ENCODE results near the gene ARL14EP. TPM values are rescaled to one million over a fixed set of nuclear protein-coding genes. Genes with fewer than 3 reads are reported as not detected.

The ARL14EP gene
- total RNA-seq, 1 donor from 2014 or later = 4.2 TPM

GRCh38 chr11:30326906-30327305, 4.0 kb downstream of the ARL14EP start:
- Histone ChIP-seq H3K36me3 (peaks cover 0 to 9% of the 10 kb centered on the region in 2 donors), H3K9me3 (no peaks in the 10 kb centered on the region), H3K4me1 (peaks cover 3 to 12% of the 10 kb centered on the region in 2 donors), H3K27me3 (no peaks in the 10 kb centered on the region), H3K4me3 (no peak overlapping the region), H3K27ac (no peak overlapping the region)
- TF ChIP-seq CTCF (IDR thresholded peaks at IDR 0.05) = no peak
- DNase-seq (ENCODE audit: low spot score in 2 of 2) = no peak
- intact Hi-C loops (cut with DNase I) = loop anchor here (10.0 kb wide), 1 partner anchor 448 kb away; no protein-coding TSS in a partner anchor

- peaks cover 3 to 12% of the 10 kb centered on the region in 2 donors for H3K4me1 ChIP-seq
Observed at GRCh38 chr11:30328681-30329080, 5.8 kb downstream of the ARL14EP start.

GRCh38 chr11:30329150-30329940, 6.4 kb downstream of the ARL14EP start:
- Histone ChIP-seq H3K4me3 (no peak overlapping the region), H3K9me3 (no peaks in the 10 kb centered on the region), H3K27me3 (no peaks in the 10 kb centered on the region), H3K36me3 (peaks cover 11 to 16% of the 10 kb centered on the region in 2 donors), H3K4me1 (peaks cover 3 to 6% of the 10 kb centered on the region in 2 donors), H3K27ac (no peak overlapping the region)
- TF ChIP-seq CTCF (IDR thresholded peaks at IDR 0.05) = no peak
- no peak for DNase-seq (ENCODE audit: low spot score in 2 of 2)
- intact Hi-C loops (cut with DNase I) = loop anchor here (10.0 kb wide), 1 partner anchor 445 kb away; no protein-coding TSS in a partner anchor

More at GRCh38 chr11:30328681-30329080, 5.8 kb downstream of the ARL14EP start:
- intact Hi-C loops (cut with DNase I) = loop anchor here (10.0 kb wide), 1 partner anchor 446 kb away; no protein-coding TSS in a partner anchor
- Histone ChIP-seq H3K9me3 (no peaks in the 10 kb centered on the region), H3K27me3 (no peaks in the 10 kb centered on the region), H3K4me3 (no peak overlapping the region), H3K36me3 (peaks cover 9 to 12% of the 10 kb centered on the region in 2 donors), H3K27ac (no peak overlapping the region)
- DNase-seq (ENCODE audit: low spot score in 2 of 2) = no peak
- TF ChIP-seq CTCF (IDR thresholded peaks at IDR 0.05) = no peak

GRCh38 chr11:30333405-30333804, 10.5 kb downstream of the ARL14EP start:
- no peaks in the 10 kb centered on the region for H3K9me3 ChIP-seq
- no peak for TF ChIP-seq CTCF (IDR thresholded peaks at IDR 0.05)
- H3K4me3 ChIP-seq = no peak overlapping the region
- no peak overlapping the region for H3K27ac ChIP-seq
- peaks cover 36 to 54% of the 10 kb centered on the region in 2 donors for H3K36me3 ChIP-seq
- intact Hi-C loops (cut with DNase I) = no loop called here
- H3K4me1 ChIP-seq = peaks cover 0 to 3% of the 10 kb centered on the region in 2 donors
- no peak for DNase-seq (ENCODE audit: low spot score in 2 of 2)
- H3K27me3 ChIP-seq = no peaks in the 10 kb centered on the region

- Histone ChIP-seq H3K9me3 (no peaks in the 10 kb centered on the region), H3K27ac (no peak overlapping the region), H3K27me3 (no peaks in the 10 kb centered on the region), H3K36me3 (peaks cover 5 to 8% of the 10 kb centered on the region in 2 donors), H3K4me1 (no peaks in the 10 kb centered on the region), H3K4me3 (no peak overlapping the region)
- intact Hi-C loops (cut with DNase I) = no loop called here
- no peak for TF ChIP-seq CTCF (IDR thresholded peaks at IDR 0.05)
- no peak for DNase-seq (ENCODE audit: low spot score in 2 of 2)
Observed at GRCh38 chr11:30342736-30343166, 19.8 kb downstream of the ARL14EP start.

Measured in ascending aorta (tissue), 2 donors.